H1 (cell line): ENCODE measurements around the gene UQCC3. TPM values are rescaled to one million over a fixed set of nuclear protein-coding genes. Genes with fewer than 3 reads are reported as not detected.

ENCODE experiments used
- ASH2L ChIP-seq: fragments of 200-600, 300-600 bp; sonication (generic); IDR thresholded peaks from one replicate; pipeline ENCODE4 v1.7.1; 2017; ENCODE audit warnings: low read length
- BACH1 ChIP-seq: IDR thresholded peaks from 2 replicates; pipeline ENCODE4 v1.6.1; 2012; ENCODE audit warnings: low read length, improper control_type of control experiment
- BRCA1 ChIP-seq: IDR thresholded peaks from 2 replicates; pipeline ENCODE4 v1.6.1; 2012; ENCODE audit warnings: low read depth, low read length, improper control_type of control experiment
- CBX8 ChIP-seq: fragments of 300-800, 300-1000 bp; sonication (generic); IDR thresholded peaks from 2 replicates; pipeline ENCODE4 v1.7.1; 2016; ENCODE audit warnings: low read depth, low read length, borderline replicate concordance
- CREB1 ChIP-seq: IDR thresholded peaks from 2 replicates; pipeline ENCODE4 v1.6.1; 2012; ENCODE audit warnings: inconsistent platforms
- CTCF ChIP-seq, 3 experiments: IDR thresholded peaks; 1 replicate in 2 of 3; 2 replicates in 1 of 3; pipeline versions ENCODE4 v1.5.1 to v1.6.1; 2011; ENCODE audit warnings: low read length in 3 of 3, mild to moderate bottlenecking in 3 of 3, inconsistent platforms in 2 of 3, low read depth in 1 of 3, moderate library complexity in 1 of 3; ENCODE audit not compliant: insufficient read depth in 1 of 3; ENCODE audit errors: control extremely low read depth in 1 of 3
- GTF2F1 ChIP-seq: IDR thresholded peaks from 2 replicates; pipeline ENCODE4 v1.6.1; 2012; ENCODE audit warnings: low read depth, low read length, improper control_type of control experiment, borderline replicate concordance
- KDM5A ChIP-seq: fragments of 200-600 bp; IDR thresholded peaks from 2 replicates; pipeline ENCODE4 v1.7.1; 2012; ENCODE audit warnings: mild to moderate bottlenecking, low read length, inconsistent platforms, mixed read lengths
- NRF1 ChIP-seq: IDR thresholded peaks from 2 replicates; pipeline ENCODE4 v1.6.1; 2011; ENCODE audit warnings: mild to moderate bottlenecking, low read depth, low read length, improper control_type of control experiment
- PHF8 ChIP-seq: fragments of 200-600 bp; sonication (generic); conservative IDR thresholded peaks from 2 replicates; pipeline ENCODE4 v1.7.1; 2012; ENCODE audit warnings: low read depth, mild to moderate bottlenecking, inconsistent platforms, low read length, moderate library complexity
- POLR2A ChIP-seq, 2 experiments: IDR thresholded peaks; 1 replicate in 1 of 2; 2 replicates in 1 of 2; pipeline ENCODE4 v1.6.1; 2011; ENCODE audit warnings: low read depth in 2 of 2, low read length in 2 of 2, mild to moderate bottlenecking in 2 of 2; ENCODE audit errors: control extremely low read depth in 1 of 2
- RAD21 ChIP-seq, 2 experiments: IDR thresholded peaks in 1 of 2; conservative IDR thresholded peaks in 1 of 2; 2 replicates each; pipeline ENCODE4 v1.6.1; 2011; ENCODE audit warnings: low read depth in 2 of 2, low read length in 2 of 2, improper control_type of control experiment in 1 of 2, inconsistent platforms in 1 of 2, mild to moderate bottlenecking in 1 of 2, moderate library complexity in 1 of 2
- RBBP5 ChIP-seq: IDR thresholded peaks from 2 replicates; pipeline ENCODE4 v1.7.1; 2012; ENCODE audit warnings: low read depth, mild to moderate bottlenecking, inconsistent platforms, low read length, moderate library complexity, borderline replicate concordance
- SUZ12 ChIP-seq: fragments of 200-600 bp; sonication (generic); IDR thresholded peaks from 2 replicates; pipeline ENCODE4 v1.6.1; 2012; ENCODE audit warnings: mild to moderate bottlenecking, inconsistent platforms, low read length, moderate library complexity, mixed read lengths
- TAF7 ChIP-seq: optimal IDR thresholded peaks from 2 replicates; pipeline ENCODE3; 2011; ENCODE audit warnings: low read depth, mild to moderate bottlenecking, inconsistent platforms, low read length, moderate library complexity, borderline replicate concordance
- TBP ChIP-seq: IDR thresholded peaks from 2 replicates; pipeline ENCODE4 v1.6.1; 2011; ENCODE audit warnings: low read depth, low read length, improper control_type of control experiment
- TEAD4 ChIP-seq: IDR thresholded peaks from 2 replicates; pipeline ENCODE4 v1.6.1; 2012; ENCODE audit warnings: low read depth, low read length, inconsistent platforms, mixed read lengths
- YY1 ChIP-seq: IDR thresholded peaks from 2 replicates; pipeline ENCODE4 v1.6.1; 2011; ENCODE audit warnings: low read depth, mild to moderate bottlenecking, low read length
- ZNF274 ChIP-seq: IDR thresholded peaks from 2 replicates; pipeline ENCODE4 v1.7.0; 2012; ENCODE audit warnings: low read length, borderline replicate concordance; ENCODE audit errors: extremely low read depth
- polyA plus RNA-seq, 7 experiments: library from polyadenylated mRNA; depleted of rRNA in 3 of 7; stranded (reverse) in 5 of 7; unstranded in 2 of 7; fragments of >200 nt in 5 of 7; fragments of 200-250 nt in 2 of 7; gene quantifications; 1 replicate in 5 of 7; 2 replicates in 1 of 7; 4 replicates in 1 of 7; pipeline versions ENCODE4 v1.2.1 to v1.2.3, GENCODE V29; 2011 to 2013; ENCODE audit warnings: missing spikeins in 2 of 7, mixed read lengths in 2 of 7
- total RNA-seq: library from RNA; stranded (reverse); fragmentation: NEBNext Ultra II Directional; extraction: Animal tissue kit (Norgen Biotek cat#: 25700); gene quantifications from 2 replicates; pipeline ENCODE4 v1.2.1, GENCODE V29; 2021
- TF ChIP-seq, protein P1 (sequence below): IDR thresholded peaks from 2 replicates; pipeline ENCODE4 v1.6.1; 2012; ENCODE audit warnings: low read length, inconsistent platforms

The UQCC3 gene
- total and polyA plus RNA-seq, 2 of the 8 experiments (the other 6 are each of a cell fraction or from before 2014, with no cell fraction given): 14.2 to 15.7 TPM

GRCh38 chr11:62709247-62710000 is 38.0 kb downstream of the UQCC3 start (continued):
- no peak for TF ChIP-seq ZNF274
- TF ChIP-seq BACH1: no peak
- peak; percentile 44; the same call in 1 of the 2 replicates for TF ChIP-seq KDM5A
- TF ChIP-seq YY1: peak; percentile 100
- peak; percentile 58 for TF ChIP-seq PHF8
- TF ChIP-seq, protein P1, sequence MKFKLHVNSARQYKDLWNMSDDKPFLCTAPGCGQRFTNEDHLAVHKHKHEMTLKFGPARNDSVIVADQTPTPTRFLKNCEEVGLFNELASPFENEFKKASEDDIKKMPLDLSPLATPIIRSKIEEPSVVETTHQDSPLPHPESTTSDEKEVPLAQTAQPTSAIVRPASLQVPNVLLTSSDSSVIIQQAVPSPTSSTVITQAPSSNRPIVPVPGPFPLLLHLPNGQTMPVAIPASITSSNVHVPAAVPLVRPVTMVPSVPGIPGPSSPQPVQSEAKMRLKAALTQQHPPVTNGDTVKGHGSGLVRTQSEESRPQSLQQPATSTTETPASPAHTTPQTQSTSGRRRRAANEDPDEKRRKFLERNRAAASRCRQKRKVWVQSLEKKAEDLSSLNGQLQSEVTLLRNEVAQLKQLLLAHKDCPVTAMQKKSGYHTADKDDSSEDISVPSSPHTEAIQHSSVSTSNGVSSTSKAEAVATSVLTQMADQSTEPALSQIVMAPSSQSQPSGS: peak; percentile 66; the same call in 1 of the 2 replicates
- peak; percentile 87 for TF ChIP-seq TAF7
- no peak for TF ChIP-seq CBX8
- peak; percentile 79 for TF ChIP-seq CREB1
- peak; percentile 40; the same call in 1 of the 2 replicates for TF ChIP-seq GTF2F1
- TF ChIP-seq CTCF (IDR thresholded peaks at IDR 0.05; ENCODE audit: control extremely low read depth in 1 of 3, insufficient read depth in 1 of 3, low read depth in 1 of 3, low read length in 3 of 3): peak in 1 of 3 experiments; percentile 1; a peak in 1 of 4 replicates
- peak; percentile 82; the same call in 1 of the 2 replicates for TF ChIP-seq TBP
- no peak for TF ChIP-seq BRCA1
- TF ChIP-seq RAD21 (IDR thresholded peaks at IDR 0.05 in 1 of 2, conservative IDR thresholded peaks at IDR 0.05 in 1 of 2; ENCODE audit: low read depth in 2 of 2, low read length in 2 of 2): peak in 1 of 2 experiments; percentile 1; a peak in 1 of 4 replicates
- no peak for TF ChIP-seq NRF1
- no peak for TF ChIP-seq SUZ12
- peak; percentile 87 for TF ChIP-seq TEAD4
- peak; percentile 88 to 98 for TF ChIP-seq POLR2A (IDR thresholded peaks at IDR 0.05; ENCODE audit: control extremely low read depth in 1 of 2, low read depth in 2 of 2, low read length in 2 of 2)
- TF ChIP-seq ASH2L: peak; percentile 78
- 0 out of 2 replicates have a peak, but pooled peaks have one; percentile 63 for TF ChIP-seq RBBP5
